Immature natural killer cell (primary cell): ENCODE data around the gene NTNG1. TPM values are rescaled to one million over a fixed set of nuclear protein-coding genes. Genes with fewer than 3 reads are reported as not detected.
A peak's percentile ranks its signal among the peaks of the same experiment; 100 is the strongest.

Experiments used
- DNase-seq, 3 donors: peaks; one replicate each; pipeline ENCODE4 v3.0.0; 2022; ENCODE audit warnings: mixed read lengths in 1 of 3
- H3K27ac Mint-ChIP-seq, 6 donors: one replicate each; pipeline ENCODE4 v1.8.0; 2020; ENCODE audit warnings: mixed read lengths in 6 of 6, mild to moderate bottlenecking in 5 of 6, inconsistent platforms in 4 of 6, moderate library complexity in 3 of 6
- H3K27me3 Mint-ChIP-seq, 3 donors: one replicate each; pipeline ENCODE4 v1.8.0; 2020 to 2021; ENCODE audit warnings: low read depth in 3 of 3, mild to moderate bottlenecking in 3 of 3, mixed read lengths in 3 of 3, moderate library complexity in 3 of 3, inconsistent platforms in 1 of 3
- H3K36me3 Mint-ChIP-seq, 3 donors: one replicate each; pipeline ENCODE4 v1.8.0; 2020; ENCODE audit warnings: mixed read lengths in 3 of 3, inconsistent platforms in 2 of 3, mild to moderate bottlenecking in 2 of 3
- H3K4me1 Mint-ChIP-seq, 2 donors: one replicate each; pipeline ENCODE4 v1.8.0; 2020; ENCODE audit warnings: inconsistent platforms in 2 of 2, mild to moderate bottlenecking in 2 of 2, mixed read lengths in 2 of 2, moderate library complexity in 1 of 2
- H3K4me3 Mint-ChIP-seq, 5 donors: one replicate each; pipeline ENCODE4 v1.8.0; 2020; ENCODE audit warnings: mild to moderate bottlenecking in 5 of 5, mixed read lengths in 5 of 5, inconsistent platforms in 3 of 5, moderate library complexity in 3 of 5
- H3K9me3 Mint-ChIP-seq, 6 donors: one replicate each; pipeline ENCODE4 v1.8.0; 2020; ENCODE audit warnings: mild to moderate bottlenecking in 6 of 6, mixed read lengths in 6 of 6, inconsistent platforms in 4 of 6, moderate library complexity in 3 of 6
- polyA plus RNA-seq, 3 donors: library from polyadenylated mRNA; unstranded; fragments of 300-500 nt; fragmentation: Illumina TruSeq; gene quantifications; one replicate each; pipeline ENCODE4 v1.2.3, GENCODE V29; 2021

NTNG1 gene
- polyA plus RNA-seq, 3 donors from 2014 or later: not detected

DNA sequence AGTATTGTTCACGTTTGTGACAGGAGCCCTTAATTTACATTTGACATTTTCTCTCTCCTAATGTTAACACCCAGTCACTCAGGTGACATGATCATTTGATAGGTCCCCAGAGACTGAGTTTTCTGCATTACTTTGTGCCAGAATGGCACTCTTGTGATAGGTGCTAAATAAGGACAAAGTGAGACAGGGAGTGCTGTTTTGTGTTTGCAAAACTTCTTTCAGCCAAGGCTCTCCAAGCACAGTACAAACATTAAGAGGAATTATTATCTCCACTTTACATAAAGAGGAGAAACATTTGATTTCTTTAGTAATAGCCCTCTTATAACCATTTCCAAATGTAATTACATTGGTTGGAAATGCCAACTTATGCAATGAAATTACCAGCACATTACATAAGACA, 355.2 kb downstream of the NTNG1 start:
- H3K9me3 Mint-ChIP-seq: peaks cover 0 to 1% (median 0%) of the 10 kb centered on the region in 6 donors
- H3K27me3 Mint-ChIP-seq: peaks cover 0 to 5% (median 2%) of the 10 kb centered on the region in 3 donors
- H3K4me1 Mint-ChIP-seq: no peaks in the 10 kb centered on the region
- DNase-seq: no peak
- no peak overlapping the region for H3K4me3 Mint-ChIP-seq
- H3K36me3 Mint-ChIP-seq: no peaks in the 10 kb centered on the region
- peak overlapping the region in 1 of 6 donors; percentile 1 for H3K27ac Mint-ChIP-seq

DNA sequence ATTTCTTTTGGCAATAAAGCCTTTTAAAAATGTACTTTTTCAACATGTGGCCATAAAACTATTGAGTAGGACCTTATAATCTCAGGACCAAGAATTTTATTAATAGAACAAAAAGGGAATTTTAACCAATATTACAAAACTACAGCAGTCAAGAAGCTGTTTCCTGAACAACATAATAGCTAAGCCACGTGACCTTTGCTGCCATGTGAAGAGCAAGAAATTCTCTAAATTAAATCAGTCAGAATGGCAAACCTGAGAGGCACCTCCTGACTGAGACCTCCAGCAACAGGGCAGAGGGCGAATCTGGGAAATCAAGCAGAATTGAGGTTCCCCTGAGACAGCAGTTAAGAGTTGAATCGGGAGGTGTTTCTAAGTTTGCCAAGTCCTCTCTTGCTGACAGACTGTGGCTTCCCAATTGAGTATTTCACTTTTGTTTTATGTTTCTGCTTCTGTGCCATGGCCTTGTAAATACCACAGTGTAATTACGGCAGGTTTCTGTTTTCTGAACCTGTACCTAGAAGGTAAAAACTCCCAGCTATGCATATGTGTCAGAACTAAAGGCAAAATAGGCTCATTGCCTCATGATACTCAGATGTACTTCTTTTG, 358.4 kb downstream of the NTNG1 start:
- Mint-ChIP-seq H3K4me1 (no peaks in the 10 kb centered on the region), H3K27me3 (peaks cover 0 to 5% (median 2%) of the 10 kb centered on the region in 3 donors), H3K27ac (no peak overlapping the region), H3K36me3 (no peaks in the 10 kb centered on the region), H3K9me3 (no peaks in the 10 kb centered on the region), H3K4me3 (no peak overlapping the region)
- DNase-seq: no peak

- peaks cover 0 to 6% (median 0%) of the 10 kb centered on the region in 3 donors for H3K27me3 Mint-ChIP-seq
- no peaks in the 10 kb centered on the region for H3K9me3 Mint-ChIP-seq
- no peak overlapping the region for H3K27ac Mint-ChIP-seq
- no peak overlapping the region for H3K4me3 Mint-ChIP-seq
- no peaks in the 10 kb centered on the region for H3K36me3 Mint-ChIP-seq
- no peaks in the 10 kb centered on the region for H3K4me1 Mint-ChIP-seq
- DNase-seq: no peak
These were observed 360.3 kb downstream of the NTNG1 start for GRCh38 chr1:107501081-107501605.

DNA sequence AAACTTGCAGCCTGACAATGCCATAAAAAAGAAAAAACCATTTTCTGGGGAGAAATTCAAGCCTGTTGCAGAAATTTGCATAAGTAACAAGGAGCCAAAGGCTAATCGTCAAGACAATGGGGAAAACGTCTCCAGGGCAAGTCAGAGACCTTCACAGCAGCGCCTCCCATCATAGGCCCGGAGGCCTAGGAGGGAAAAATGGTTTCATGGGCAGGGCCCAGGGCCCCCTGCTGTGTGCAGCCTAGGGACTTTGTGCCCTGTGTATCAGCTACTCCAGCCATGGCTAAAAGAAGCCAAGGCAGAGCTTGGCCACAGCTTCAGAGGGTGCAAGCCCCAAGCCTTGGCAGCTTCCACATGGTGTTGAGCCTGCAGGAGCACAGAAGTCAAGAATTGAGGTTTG, 369.5 kb downstream of the NTNG1 start:
- no peaks in the 10 kb centered on the region for H3K4me1 Mint-ChIP-seq
- H3K36me3 Mint-ChIP-seq: peaks cover 0 to 4% (median 0%) of the 10 kb centered on the region in 3 donors
- no peak overlapping the region for H3K4me3 Mint-ChIP-seq
- H3K9me3 Mint-ChIP-seq: no peaks in the 10 kb centered on the region
- H3K27me3 Mint-ChIP-seq: peaks cover 2 to 6% (median 2%) of the 10 kb centered on the region in 3 donors
- no peak overlapping the region for H3K27ac Mint-ChIP-seq
- DNase-seq: no peak

DNA sequence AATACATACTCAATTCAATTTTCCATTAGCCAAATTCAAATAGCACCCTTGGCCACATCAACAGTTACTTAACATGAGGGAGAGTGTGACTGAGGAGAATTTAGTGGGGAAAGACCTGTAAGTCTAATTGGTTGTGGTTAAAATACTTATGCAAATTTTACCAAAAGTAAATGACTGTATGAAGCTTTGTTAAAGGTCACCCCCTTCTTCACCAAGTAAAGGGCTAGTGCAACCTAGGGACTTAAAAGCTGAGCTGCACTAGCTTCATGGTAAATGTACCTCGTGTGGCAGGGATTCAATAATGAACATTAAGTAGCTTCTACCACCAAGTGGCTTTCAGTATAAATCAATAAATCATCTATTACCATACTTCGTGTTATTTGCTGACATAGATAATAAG, 372.0 kb downstream of the NTNG1 start:
- Mint-ChIP-seq H3K4me1 (no peaks in the 10 kb centered on the region), H3K4me3 (no peak overlapping the region), H3K9me3 (peaks cover 0 to 3% (median 0%) of the 10 kb centered on the region in 6 donors), H3K27me3 (peaks cover 2 to 8% (median 6%) of the 10 kb centered on the region in 3 donors), H3K36me3 (peaks cover 0 to 4% (median 0%) of the 10 kb centered on the region in 3 donors), H3K27ac (no peak overlapping the region)
- no peak for DNase-seq

- Mint-ChIP-seq H3K27ac (no peak overlapping the region), H3K36me3 (peaks cover 0 to 1% (median 0%) of the 10 kb centered on the region in 3 donors), H3K27me3 (peaks cover 0 to 12% (median 6%) of the 10 kb centered on the region in 3 donors), H3K4me3 (no peak overlapping the region), H3K9me3 (peaks cover 0 to 3% (median 0%) of the 10 kb centered on the region in 6 donors), H3K4me1 (no peaks in the 10 kb centered on the region)
- DNase-seq: no peak
These were observed 374.0 kb downstream of the NTNG1 start for GRCh38 chr1:107514841-107515240.

DNA sequence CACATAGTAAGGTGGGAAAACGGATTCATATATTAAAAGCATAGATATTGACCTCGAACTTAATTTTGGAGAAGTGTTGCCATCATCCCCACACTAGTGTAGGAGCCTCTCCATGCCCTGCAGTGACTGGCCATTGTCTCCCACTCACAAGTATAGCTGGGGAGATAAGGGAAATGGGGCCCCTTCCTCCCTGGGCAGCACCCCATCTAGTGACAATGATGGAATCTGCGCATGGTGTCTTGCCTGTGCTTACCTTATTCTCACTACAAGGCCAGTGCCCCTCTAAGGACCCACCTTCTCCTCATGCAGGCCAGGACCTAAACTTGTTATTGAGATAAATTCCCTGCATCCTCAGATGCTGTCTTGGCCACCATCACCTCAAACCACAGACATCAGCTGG, 374.9 kb downstream of the NTNG1 start:
- DNase-seq: no peak
- peaks cover 0 to 13% (median 8%) of the 10 kb centered on the region in 3 donors for H3K27me3 Mint-ChIP-seq
- H3K27ac Mint-ChIP-seq: no peak overlapping the region
- peaks cover 0 to 3% (median 0%) of the 10 kb centered on the region in 6 donors for H3K9me3 Mint-ChIP-seq
- H3K36me3 Mint-ChIP-seq: no peaks in the 10 kb centered on the region
- H3K4me3 Mint-ChIP-seq: no peak overlapping the region
- no peaks in the 10 kb centered on the region for H3K4me1 Mint-ChIP-seq

GRCh38 chr1:107523061-107523460, 382.2 kb downstream of the NTNG1 start:
- Mint-ChIP-seq H3K27me3 (peaks cover 0 to 7% (median 3%) of the 10 kb centered on the region in 3 donors), H3K36me3 (no peaks in the 10 kb centered on the region), H3K9me3 (no peaks in the 10 kb centered on the region), H3K4me1 (peaks cover 6 to 7% of the 10 kb centered on the region in 2 donors), H3K4me3 (no peak overlapping the region), H3K27ac (no peak overlapping the region)
- DNase-seq: no peak

- H3K36me3 Mint-ChIP-seq: no peaks in the 10 kb centered on the region
- no peak overlapping the region for H3K4me3 Mint-ChIP-seq
- no peak for DNase-seq
- H3K27ac Mint-ChIP-seq: no peak overlapping the region
- no peaks in the 10 kb centered on the region for H3K9me3 Mint-ChIP-seq
- H3K4me1 Mint-ChIP-seq: peaks cover 6 to 7% of the 10 kb centered on the region in 2 donors
- H3K27me3 Mint-ChIP-seq: peaks cover 0 to 8% (median 3%) of the 10 kb centered on the region in 3 donors
These were observed 382.9 kb downstream of the NTNG1 start for GRCh38 chr1:107523736-107524135.

GRCh38 chr1:107524301-107524700, 383.5 kb downstream of the NTNG1 start:
- H3K27ac Mint-ChIP-seq: no peak overlapping the region
- no peak for DNase-seq
- H3K4me3 Mint-ChIP-seq: no peak overlapping the region
- H3K9me3 Mint-ChIP-seq: no peaks in the 10 kb centered on the region
- peaks cover 6 to 7% of the 10 kb centered on the region in 2 donors for H3K4me1 Mint-ChIP-seq
- H3K27me3 Mint-ChIP-seq: peaks cover 0 to 5% (median 3%) of the 10 kb centered on the region in 3 donors
- no peaks in the 10 kb centered on the region for H3K36me3 Mint-ChIP-seq

GRCh38 chr1:107525145-107525544, 384.3 kb downstream of the NTNG1 start:
- Mint-ChIP-seq H3K36me3 (no peaks in the 10 kb centered on the region), H3K9me3 (no peaks in the 10 kb centered on the region), H3K4me1 (peaks cover 6 to 7% of the 10 kb centered on the region in 2 donors), H3K27me3 (peaks cover 0 to 3% (median 2%) of the 10 kb centered on the region in 3 donors), H3K27ac (no peak overlapping the region), H3K4me3 (no peak overlapping the region)
- no peak for DNase-seq

GRCh38 chr1:107525961-107526360, 385.1 kb downstream of the NTNG1 start:
- DNase-seq: no peak
- no peak overlapping the region for H3K4me3 Mint-ChIP-seq
- no peaks in the 10 kb centered on the region for H3K9me3 Mint-ChIP-seq
- H3K36me3 Mint-ChIP-seq: no peaks in the 10 kb centered on the region
- H3K4me1 Mint-ChIP-seq: peaks cover 6 to 7% of the 10 kb centered on the region in 2 donors
- no peak overlapping the region for H3K27ac Mint-ChIP-seq
- H3K27me3 Mint-ChIP-seq: peaks cover 0 to 8% (median 0%) of the 10 kb centered on the region in 3 donors

DNA sequence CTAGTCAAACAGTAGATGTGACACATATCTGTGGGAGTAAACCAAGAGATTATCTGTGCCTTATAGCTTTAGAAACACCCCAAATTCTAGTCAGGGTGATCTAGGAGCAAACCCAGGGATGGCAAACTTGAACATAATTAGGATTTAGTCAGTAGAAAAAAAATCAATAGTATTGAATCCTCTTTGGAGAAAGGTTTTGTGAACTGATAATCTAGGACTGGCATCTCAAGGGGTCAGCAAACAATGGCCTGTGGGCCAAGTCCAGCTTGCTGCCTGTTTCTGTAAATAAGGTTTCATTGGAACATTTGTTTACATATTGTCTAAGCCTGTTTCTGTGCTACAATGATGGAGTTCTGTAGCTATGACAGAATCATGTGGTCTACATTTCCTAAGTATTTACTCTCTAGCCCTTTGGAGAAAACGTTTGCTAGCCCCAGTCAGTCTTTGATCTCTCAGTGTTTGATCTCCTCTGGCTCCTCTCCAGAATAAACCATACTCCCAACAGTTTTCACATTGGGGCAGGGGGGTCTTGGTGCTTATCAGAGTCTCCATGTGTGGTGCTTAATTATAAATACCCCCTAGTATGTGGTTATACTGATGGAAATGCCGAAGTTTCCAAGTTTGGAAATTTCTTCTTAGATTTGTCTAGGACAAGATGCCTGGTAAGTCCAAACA, 385.8 kb downstream of the NTNG1 start:
- H3K27ac Mint-ChIP-seq: no peak overlapping the region
- H3K4me1 Mint-ChIP-seq: peaks cover 6 to 7% of the 10 kb centered on the region in 2 donors
- no peak for DNase-seq
- H3K27me3 Mint-ChIP-seq: peaks cover 0 to 8% (median 1%) of the 10 kb centered on the region in 3 donors
- H3K9me3 Mint-ChIP-seq: no peaks in the 10 kb centered on the region
- H3K4me3 Mint-ChIP-seq: no peak overlapping the region
- no peaks in the 10 kb centered on the region for H3K36me3 Mint-ChIP-seq

- no peak overlapping the region for H3K27ac Mint-ChIP-seq
- DNase-seq: peak in 2 of 3 donors; percentile 1 to 4
- H3K4me3 Mint-ChIP-seq: no peak overlapping the region
- peaks cover 6 to 7% of the 10 kb centered on the region in 2 donors for H3K4me1 Mint-ChIP-seq
- no peaks in the 10 kb centered on the region for H3K9me3 Mint-ChIP-seq
- H3K27me3 Mint-ChIP-seq: peaks cover 0 to 11% (median 3%) of the 10 kb centered on the region in 3 donors
- H3K36me3 Mint-ChIP-seq: no peaks in the 10 kb centered on the region
These were observed 388.8 kb downstream of the NTNG1 start for GRCh38 chr1:107529511-107530149.
